ENCODE data around the gene EYS. TPM values are rescaled to one million over a fixed set of nuclear protein-coding genes. Genes with fewer than 3 reads are reported as not detected.

Gene EYS
- total RNA-seq, 6 experiments from 2014 or later, result 0.54 to 2.3 (median 0.74) TPM; not detected in 1

DNA sequence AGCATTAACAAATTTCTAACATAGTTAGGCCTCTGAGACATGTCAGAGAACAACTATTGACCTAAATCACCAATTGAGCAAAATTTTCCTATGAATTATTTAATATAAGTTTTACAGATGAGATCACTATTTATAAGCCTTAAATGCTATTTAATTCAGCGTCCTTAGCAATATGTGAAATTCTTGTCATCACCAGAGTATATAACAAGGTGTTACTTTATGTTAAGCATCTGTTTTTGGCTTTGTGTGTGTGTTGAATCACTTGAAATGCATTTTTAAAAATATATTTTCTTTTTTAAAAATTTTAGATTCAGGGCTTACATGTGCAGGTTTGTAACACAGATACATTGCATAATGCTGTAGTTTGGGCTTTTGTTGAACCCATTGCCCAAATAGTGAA, 794.1 kb downstream of the EYS start:
- H3K27ac ChIP-seq, result no peak overlapping the region
- H3K4me1 ChIP-seq, result no peaks in the 10 kb centered on the region
- no peak overlapping the region for H3K4me3 ChIP-seq
- TF ChIP-seq POLR2A (IDR thresholded peaks at IDR 0.05), result no peak
- TF ChIP-seq, protein P1, sequence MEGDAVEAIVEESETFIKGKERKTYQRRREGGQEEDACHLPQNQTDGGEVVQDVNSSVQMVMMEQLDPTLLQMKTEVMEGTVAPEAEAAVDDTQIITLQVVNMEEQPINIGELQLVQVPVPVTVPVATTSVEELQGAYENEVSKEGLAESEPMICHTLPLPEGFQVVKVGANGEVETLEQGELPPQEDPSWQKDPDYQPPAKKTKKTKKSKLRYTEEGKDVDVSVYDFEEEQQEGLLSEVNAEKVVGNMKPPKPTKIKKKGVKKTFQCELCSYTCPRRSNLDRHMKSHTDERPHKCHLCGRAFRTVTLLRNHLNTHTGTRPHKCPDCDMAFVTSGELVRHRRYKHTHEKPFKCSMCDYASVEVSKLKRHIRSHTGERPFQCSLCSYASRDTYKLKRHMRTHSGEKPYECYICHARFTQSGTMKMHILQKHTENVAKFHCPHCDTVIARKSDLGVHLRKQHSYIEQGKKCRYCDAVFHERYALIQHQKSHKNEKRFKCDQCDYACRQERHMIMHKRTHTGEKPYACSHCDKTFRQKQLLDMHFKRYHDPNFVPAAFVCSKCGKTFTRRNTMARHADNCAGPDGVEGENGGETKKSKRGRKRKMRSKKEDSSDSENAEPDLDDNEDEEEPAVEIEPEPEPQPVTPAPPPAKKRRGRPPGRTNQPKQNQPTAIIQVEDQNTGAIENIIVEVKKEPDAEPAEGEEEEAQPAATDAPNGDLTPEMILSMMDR (IDR thresholded peaks at IDR 0.05), result no peak
- no peaks in the 10 kb centered on the region for H3K36me3 ChIP-seq
- DNase-seq (no peak), ATAC-seq (no peak)
- no peaks in the 10 kb centered on the region for H3K9me3 ChIP-seq
- H3K27me3 ChIP-seq, result no peaks in the 10 kb centered on the region
- WGBS (ENCODE audit: insufficient coverage, low coverage, low lambda C conversion rate, missing lambda C conversion rate), result 36% methylated on average over 1 of the region's 1 CpG
- intact Hi-C loops (cut with DNase I), result no loop called here

DNA sequence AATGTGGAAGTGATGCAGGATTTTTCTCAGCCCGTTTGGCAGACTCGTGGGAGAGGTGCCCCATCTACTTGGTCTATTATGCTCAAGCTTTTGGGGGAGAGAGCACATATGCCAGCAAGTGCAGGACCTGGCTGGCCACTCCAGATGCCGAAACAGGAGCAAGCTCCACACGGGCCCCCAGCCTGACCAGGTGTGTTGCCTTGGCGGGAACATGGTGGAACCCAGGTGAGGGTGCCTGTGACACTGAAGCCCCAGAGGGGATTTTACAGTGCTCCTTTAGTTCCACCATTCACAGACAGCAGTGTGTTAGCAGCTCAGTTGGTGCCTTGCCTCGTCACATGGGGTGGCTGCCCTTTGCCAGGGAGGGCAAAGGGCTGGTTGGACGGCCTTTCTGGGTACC, 798.9 kb downstream of the EYS start:
- no peaks in the 10 kb centered on the region for H3K36me3 ChIP-seq
- H3K4me3 ChIP-seq, result no peak overlapping the region
- intact Hi-C loops (cut with DNase I), result no loop called here
- TF ChIP-seq POLR2A (IDR thresholded peaks at IDR 0.05), result no peak
- TF ChIP-seq, protein P1 (IDR thresholded peaks at IDR 0.05), result no peak
- H3K9me3 ChIP-seq, result no peaks in the 10 kb centered on the region
- ATAC-seq (no peak), DNase-seq (no peak)
- H3K4me1 ChIP-seq, result no peaks in the 10 kb centered on the region
- H3K27me3 ChIP-seq, result no peaks in the 10 kb centered on the region
- 59% methylated on average over 4 of the region's 7 CpGs for WGBS (ENCODE audit: insufficient coverage, low coverage, low lambda C conversion rate, missing lambda C conversion rate)
- no peak overlapping the region for H3K27ac ChIP-seq

DNA sequence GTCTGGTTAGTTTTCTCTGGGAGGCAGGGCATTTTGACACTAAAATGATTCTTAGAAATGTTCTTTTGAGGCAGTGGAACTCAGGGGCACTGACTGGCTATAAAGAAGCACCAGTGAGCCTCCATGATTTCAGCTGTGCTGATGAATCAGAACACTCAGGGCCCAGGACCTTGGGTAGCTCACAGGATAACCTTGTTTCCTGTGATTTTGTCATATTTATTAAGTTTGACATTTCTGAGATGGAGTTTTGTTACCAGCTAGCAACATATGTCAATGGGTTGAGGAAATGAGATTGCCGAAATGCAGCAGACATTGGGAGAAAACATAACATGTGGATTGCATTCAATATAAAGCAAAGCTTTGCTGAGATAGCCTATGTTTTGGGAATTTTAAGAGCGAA, 802.4 kb downstream of the EYS start:
- 57% methylated on average over 2 of the region's 2 CpGs for WGBS (ENCODE audit: insufficient coverage, low coverage, low lambda C conversion rate, missing lambda C conversion rate)
- H3K36me3 ChIP-seq, result no peaks in the 10 kb centered on the region
- H3K9me3 ChIP-seq, result no peaks in the 10 kb centered on the region
- DNase-seq, result no peak
- TF ChIP-seq, protein P1 (IDR thresholded peaks at IDR 0.05), result no peak
- no peak for TF ChIP-seq POLR2A (IDR thresholded peaks at IDR 0.05)
- no peaks in the 10 kb centered on the region for H3K4me1 ChIP-seq
- H3K4me3 ChIP-seq, result no peak overlapping the region
- no peak for ATAC-seq
- no peaks in the 10 kb centered on the region for H3K27me3 ChIP-seq
- no peak overlapping the region for H3K27ac ChIP-seq
- intact Hi-C loops (cut with DNase I), result no loop called here

DNA sequence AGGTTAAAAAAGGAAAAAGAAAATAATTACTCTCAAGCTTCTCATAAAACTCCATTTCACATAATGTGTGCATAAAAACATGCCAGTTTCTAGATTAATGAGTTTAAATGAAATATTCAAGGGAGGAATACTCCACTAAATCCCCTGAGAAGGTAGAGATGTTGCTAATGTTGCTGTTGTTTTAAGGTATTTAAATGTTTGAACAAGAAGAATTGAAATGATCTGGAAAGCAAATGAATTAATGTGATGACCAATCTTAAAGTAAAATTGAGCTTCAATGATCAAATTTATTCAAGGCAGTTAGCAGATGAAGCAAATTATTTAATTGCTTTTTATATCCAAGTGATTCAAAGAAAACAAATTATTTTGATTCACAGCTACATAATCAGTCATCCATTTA, 804.4 kb downstream of the EYS start:
- no peaks in the 10 kb centered on the region for H3K9me3 ChIP-seq
- H3K27me3 ChIP-seq, result no peaks in the 10 kb centered on the region
- no peak for TF ChIP-seq POLR2A (IDR thresholded peaks at IDR 0.05)
- TF ChIP-seq, protein P1 (IDR thresholded peaks at IDR 0.05), result no peak
- H3K36me3 ChIP-seq, result no peaks in the 10 kb centered on the region
- no peak for DNase-seq
- H3K4me3 ChIP-seq, result no peak overlapping the region
- intact Hi-C loops (cut with DNase I), result no loop called here
- no peak overlapping the region for H3K27ac ChIP-seq
- ATAC-seq, result no peak
- H3K4me1 ChIP-seq, result no peaks in the 10 kb centered on the region

DNA sequence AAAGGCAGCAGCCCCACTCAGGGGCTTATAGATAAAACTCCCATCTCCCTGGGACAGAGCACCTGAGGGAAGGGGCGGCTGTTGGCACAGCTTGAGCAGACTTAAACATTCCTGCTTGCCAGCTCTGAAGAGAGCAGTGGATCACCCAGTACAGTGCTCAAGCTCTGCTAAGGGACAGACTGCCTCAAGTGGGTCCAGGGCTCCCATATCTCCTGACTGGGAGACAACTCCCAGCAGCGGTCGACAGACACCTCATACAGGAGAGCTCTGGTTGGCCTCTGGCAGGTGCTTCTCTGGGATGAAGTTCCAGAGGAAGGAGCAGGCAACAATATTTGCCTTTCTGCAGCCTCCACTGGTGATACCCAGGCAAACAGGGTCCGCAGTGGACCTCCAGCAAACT, 810.1 kb downstream of the EYS start:
- ATAC-seq (no peak), DNase-seq (no peak)
- TF ChIP-seq POLR2A (IDR thresholded peaks at IDR 0.05), result no peak
- TF ChIP-seq, protein P1 (IDR thresholded peaks at IDR 0.05), result no peak
- H3K27me3 ChIP-seq, result no peaks in the 10 kb centered on the region
- H3K4me1 ChIP-seq, result no peaks in the 10 kb centered on the region
- WGBS (ENCODE audit: insufficient coverage, low coverage, low lambda C conversion rate, missing lambda C conversion rate), result 65% methylated on average over 3 of the region's 4 CpGs
- H3K27ac ChIP-seq, result no peak overlapping the region
- intact Hi-C loops (cut with DNase I), result no loop called here
- H3K4me3 ChIP-seq, result no peak overlapping the region
- H3K9me3 ChIP-seq, result no peaks in the 10 kb centered on the region
- no peaks in the 10 kb centered on the region for H3K36me3 ChIP-seq
